HG02678 (cell line): Measurements from ENCODE around the gene CNNM3.
A peak's percentile ranks its signal among the peaks of the same experiment; 100 is the strongest.
"Not testable (repeated sequence)": the region's sequence is repeated elsewhere in the genome, so short reads cannot be mapped to it uniquely, and the experiment has no call there.

Experiments used
- ATAC-seq: cut with Tn5 transposase; IDR thresholded peaks from one replicate; pipeline ENCODE4 v1.9.1; 2021; ENCODE audit warnings: mild to moderate bottlenecking, moderate library complexity; ENCODE audit not compliant: unreplicated experiment

CNNM3 gene

GRCh38 chr2:96816127-96816835, at the start of gene CNNM3:
Gene CNNM3 (plus strand): TSS chr2:96816268. CDS start chr2:96816278, 10 bp downstream.
- ATAC-seq = peak; percentile 87

DNA sequence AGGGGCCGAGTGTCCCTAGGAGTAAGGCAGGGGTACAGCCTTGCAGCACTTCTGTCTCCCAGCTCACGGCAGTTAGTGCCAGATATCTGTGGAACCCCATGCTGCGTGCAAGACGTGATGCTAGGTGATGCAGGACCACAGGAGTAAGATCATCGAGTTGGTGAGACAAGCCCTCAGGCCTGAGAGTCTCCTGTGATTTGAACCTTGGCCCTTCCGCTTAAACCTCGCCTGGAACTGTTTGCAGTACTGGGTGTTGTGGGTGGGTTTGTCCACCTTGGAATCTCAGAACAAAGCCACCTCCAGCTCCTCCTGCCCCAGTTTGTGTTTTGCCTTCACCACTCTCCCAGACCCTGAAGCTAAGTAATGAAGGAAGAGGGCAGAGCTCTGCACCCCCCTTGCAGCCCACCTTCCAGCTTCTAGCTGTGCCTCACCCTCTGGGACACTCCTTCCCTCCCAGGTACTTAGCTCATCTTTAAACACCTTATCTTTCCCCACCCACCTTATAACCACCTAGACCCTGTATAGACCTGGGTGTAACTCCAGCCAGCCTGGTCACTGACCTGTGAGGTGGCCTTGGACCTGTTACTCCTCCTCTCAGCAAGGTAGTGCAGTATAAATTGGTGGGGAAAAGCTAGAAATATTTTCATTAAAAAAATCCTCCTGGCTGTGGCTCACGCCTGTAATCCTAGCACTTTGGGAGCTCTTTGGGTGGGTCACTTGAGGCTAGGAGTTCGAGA, 48.8 kb upstream of the CNNM3 start:
- no peak for ATAC-seq

- ATAC-seq = peak; percentile 40
Measured at GRCh38 chr2:96768083-96768561, 47.9 kb upstream of the CNNM3 start.

DNA sequence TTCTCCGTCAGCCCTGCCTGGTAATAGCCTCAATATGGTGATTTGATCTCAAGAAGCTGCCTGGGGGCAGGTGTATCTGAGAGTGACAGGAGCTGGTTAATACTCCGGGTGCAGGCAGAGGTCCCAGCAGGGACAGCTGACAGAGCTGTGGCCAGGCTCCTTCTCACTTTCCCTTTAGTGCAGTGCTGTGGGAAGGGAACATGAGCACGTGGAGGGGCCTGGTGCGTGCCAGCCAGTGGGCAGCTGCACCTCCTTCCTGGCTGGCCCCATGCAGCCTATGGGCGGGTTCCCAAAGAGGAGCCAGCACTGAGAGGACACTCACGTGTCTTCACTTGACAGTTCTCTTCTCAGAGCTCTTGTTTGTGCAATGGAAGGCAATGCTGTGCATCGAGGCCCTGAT, 46.3 kb upstream of the CNNM3 start:
- no peak for ATAC-seq

DNA sequence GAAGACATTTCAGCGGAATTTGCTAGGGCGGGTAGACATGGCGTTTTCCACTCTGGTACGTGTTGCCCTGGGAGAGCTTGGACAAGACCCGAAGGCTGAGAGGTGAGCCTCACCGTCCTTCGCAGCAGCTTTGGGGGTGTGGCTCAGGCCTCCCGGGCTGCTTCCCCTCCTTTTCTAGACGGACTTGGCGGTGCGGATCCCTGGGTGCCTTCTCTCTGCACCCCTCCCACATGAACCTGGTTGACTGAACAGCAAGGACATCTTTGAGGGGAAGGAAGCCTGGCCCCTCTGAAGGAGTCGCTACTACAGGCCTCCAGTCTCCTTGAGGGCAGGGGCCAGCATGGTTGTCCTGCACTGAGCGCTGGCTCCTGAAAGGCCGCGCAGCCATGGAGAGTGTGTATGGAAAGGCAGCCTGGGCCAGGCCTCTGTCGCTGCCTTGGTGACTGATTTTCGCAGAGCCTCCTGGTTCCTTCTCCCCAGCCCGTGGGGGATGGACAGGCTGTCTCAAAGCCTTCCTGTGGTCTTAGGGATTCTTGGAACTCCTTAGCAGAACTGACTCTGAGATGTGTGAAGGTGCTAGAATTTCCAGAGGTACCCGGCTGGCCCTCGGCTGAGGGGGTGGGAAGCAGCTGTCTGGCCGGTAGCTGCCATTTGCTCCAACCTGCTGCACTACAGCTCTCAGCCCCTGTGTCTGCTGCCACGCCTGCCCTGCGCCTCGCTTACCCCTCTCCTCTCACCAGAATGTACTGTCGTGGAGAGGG, 45.4 kb upstream of the CNNM3 start:
- ATAC-seq = no peak

DNA sequence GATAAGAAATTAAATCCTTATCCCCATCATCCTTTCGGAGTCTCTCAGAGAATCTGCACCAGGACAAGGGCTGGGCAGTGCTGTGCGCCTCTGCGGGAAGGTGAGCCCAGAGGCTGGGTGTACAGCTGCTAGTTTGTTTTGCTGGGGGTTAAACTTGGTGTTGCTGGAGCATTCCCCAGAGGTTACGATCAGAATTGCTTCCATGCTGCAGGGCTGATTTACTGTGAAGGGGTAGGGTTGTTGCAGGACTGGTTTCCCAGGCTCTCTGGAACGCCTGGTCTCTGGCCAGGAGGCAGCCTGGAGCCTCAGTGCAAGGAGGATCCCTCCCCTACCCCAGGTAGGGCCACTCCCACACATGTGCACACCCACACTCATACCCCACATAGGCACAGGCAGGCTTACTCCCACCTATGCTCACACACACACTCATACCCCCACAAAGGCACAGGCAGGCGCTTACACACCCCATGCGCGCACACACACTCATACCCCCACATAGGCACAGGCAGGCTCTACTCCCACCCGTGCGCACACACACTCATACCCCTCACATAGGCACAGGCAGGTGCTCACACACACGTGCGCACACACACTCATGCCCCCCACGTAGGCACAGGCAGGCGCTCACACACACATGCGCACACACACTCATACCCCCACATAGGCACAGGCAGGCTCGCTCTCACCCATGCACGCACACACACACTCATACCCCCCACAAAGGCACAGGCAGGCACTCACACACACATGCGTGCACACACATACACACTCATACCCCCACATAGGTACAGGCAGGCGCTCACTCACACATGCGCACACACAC, 44.1 kb upstream of the CNNM3 start:
- no peak for ATAC-seq

- no peak for ATAC-seq
Measured at GRCh38 chr2:96772903-96773671, 43.0 kb upstream of the CNNM3 start.

- no peak for ATAC-seq
Measured at GRCh38 chr2:96773922-96774321, 42.1 kb upstream of the CNNM3 start.

- ATAC-seq = no peak
Measured at GRCh38 chr2:96775160-96775559, 40.9 kb upstream of the CNNM3 start.

- ATAC-seq = no peak
Measured at GRCh38 chr2:96783388-96783787, 32.7 kb upstream of the CNNM3 start.

DNA sequence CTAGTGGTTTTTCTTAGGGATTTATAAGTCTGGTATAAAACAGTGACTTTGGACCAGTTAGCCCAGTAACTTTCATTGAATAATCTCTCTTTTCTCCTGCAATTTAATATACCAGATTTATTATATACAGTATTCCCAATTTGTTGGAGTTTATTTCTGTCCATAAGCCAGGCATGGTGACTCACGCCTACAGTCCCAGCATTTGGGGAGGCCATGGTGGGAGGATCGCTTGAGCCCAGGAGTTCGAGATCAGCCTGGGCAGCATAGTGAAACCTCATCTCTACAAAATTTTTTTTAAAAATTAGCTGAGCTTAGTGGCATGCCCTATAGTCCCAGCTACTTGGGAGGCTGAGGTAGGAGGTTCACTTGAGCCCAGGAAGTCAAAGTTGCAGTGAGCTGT, 28.7 kb upstream of the CNNM3 start:
- no peak for ATAC-seq

GRCh38 chr2:96788442-96789244, 27.4 kb upstream of the CNNM3 start:
- ATAC-seq = no peak

DNA sequence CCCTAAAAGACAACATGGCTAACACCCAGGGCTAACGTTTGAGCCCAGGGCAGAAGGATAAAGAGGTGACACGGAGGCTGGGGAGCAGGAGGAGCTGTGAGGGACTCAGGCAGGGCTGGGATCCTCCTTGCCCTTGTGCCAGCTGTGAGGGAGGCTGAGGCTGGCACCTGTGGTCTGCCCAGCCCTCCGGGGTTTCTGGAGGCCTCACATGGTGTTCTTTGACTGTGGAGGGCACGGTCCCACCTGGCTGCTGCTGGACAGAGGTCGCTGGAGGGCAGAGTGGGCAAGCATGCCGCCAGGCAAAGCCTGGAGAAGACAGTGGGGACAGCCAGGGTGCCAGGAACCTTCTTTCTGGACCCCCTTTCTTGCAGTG, 26.8 kb upstream of the CNNM3 start:
- ATAC-seq = no peak

DNA sequence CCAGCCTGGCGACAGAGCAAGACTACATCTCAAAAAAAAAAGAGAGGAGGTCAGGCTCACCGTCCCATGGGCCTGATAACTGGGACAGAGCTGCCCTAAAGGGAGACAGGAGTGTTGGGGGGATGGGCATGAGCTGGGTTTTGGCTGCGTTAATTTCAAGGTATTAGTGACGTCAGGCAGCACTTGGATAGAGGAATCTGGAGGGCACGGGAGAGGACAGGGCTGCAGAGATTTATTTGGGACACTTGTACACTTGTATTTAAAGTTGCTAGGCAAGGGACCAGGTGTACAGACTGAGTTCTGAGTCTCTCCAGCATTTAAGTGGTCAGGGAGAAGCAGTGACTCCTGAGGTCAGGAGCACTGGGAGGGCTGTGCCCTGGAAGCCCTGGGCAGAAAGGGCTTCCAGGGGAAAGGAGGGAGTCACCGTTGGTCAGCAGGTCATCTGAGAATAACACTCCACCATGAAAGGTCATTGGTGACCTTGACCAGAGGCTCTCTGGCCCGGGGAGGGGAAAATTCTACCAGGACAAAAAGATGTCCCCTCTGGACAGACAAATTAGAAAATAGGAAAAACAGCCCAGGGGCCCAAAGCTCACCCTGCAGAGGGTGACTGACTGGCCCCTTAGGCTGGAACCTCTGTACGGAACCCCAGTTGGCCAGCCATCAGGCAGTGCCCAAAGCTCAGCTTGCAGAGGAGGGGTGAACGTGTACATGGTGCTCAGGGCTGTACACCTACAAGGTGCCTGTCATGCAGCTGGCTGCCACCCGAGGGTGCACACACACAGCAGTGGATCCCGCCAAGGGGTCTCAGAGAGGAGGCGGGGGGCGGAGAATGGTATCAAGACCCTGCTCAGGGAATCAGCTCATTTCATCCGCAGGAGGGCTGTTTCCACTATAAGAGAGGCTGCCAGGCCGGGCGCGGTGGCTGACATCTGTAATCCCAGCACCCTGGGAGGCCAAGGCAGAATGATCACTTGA, 23.0 kb upstream of the CNNM3 start:
- ATAC-seq = no peak

- no peak for ATAC-seq
Measured at GRCh38 chr2:96795076-96795475, 21.0 kb upstream of the CNNM3 start.

DNA sequence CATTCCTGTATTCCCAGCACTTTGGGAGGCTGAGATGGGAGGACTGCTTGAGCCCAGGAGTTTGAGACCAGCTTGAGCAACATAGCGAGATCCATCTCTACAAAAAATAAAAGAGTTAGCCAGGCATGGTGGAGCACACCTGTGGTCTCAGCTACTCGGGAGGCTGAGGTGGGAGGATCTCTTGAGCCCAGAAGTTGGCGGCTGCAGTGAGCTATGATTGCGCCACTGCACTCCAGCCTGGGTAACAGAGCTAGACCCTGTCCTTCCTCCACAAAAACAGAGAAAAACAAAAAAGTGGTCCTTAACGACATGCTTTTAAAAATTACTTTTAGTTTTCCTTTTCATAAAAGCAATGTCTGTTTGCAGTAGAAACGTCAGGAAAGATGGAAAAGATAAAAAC, 19.6 kb upstream of the CNNM3 start:
- ATAC-seq = not testable (repeated sequence)

DNA sequence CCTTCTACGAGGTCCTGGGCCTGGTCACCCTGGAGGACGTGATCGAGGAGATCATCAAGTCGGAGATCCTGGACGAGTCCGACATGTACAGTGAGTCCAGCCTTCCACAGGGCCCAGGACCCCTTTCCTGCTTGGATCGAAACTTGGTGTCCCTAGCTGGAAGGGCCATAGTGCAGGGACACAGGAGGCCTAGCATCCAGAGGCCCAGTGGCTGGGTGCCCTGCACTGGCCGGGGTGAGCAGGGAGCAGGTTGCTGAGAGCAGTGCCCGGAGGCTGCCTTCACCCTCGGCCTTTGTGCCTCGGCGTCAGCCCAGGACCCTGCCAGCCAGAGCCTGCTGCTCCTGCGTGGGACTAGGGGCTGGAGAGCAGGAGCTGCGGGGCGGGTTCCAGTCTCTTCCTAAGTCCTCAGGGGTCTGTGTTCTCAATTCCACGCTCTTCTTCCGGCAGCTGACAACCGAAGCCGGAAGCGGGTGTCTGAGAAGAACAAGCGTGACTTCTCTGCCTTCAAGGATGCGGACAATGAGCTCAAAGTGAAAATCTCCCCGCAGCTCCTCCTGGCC, 18.9 kb upstream of the CNNM3 start:
- ATAC-seq = no peak
